ENCODE results near the gene PFKFB1. TPM values are rescaled to one million over a fixed set of nuclear protein-coding genes. Genes with fewer than 3 reads are reported as not detected.

PFKFB1 gene
- total RNA-seq, 1 donor from 2014 or later, result 18.5 TPM

GRCh38 chrX:54928876-54929275, 65.1 kb downstream of the PFKFB1 start:
- peak; percentile 68 for DNase-seq (ENCODE audit: low spot score)

- DNase-seq (ENCODE audit: low spot score), result no peak
These were observed 67.0 kb downstream of the PFKFB1 start for GRCh38 chrX:54926978-54927377.

GRCh38 chrX:54923376-54923775, 70.6 kb downstream of the PFKFB1 start:
- peak; percentile 57 for DNase-seq (ENCODE audit: low spot score)

GRCh38 chrX:54922547-54922946, 71.4 kb downstream of the PFKFB1 start:
- no peak for DNase-seq (ENCODE audit: low spot score)

- peak; percentile 87 for DNase-seq (ENCODE audit: low spot score)
These were observed 72.5 kb downstream of the PFKFB1 start for GRCh38 chrX:54921427-54922021.

- peak; percentile 41 for DNase-seq (ENCODE audit: low spot score)
These were observed 73.2 kb downstream of the PFKFB1 start, which contains the start of gene TRO for GRCh38 chrX:54920610-54921426. Gene TRO, plus strand, starts transcription at chrX:54920824. Its CDS starts 1,423 bp downstream, at chrX:54922247.

GRCh38 chrX:54909941-54910340, 84.0 kb downstream of the PFKFB1 start:
- DNase-seq (ENCODE audit: low spot score), result no peak

- no peak for DNase-seq (ENCODE audit: low spot score)
These were observed 99.8 kb downstream of the PFKFB1 start for GRCh38 chrX:54894159-54894558.

GRCh38 chrX:54891573-54891972, 102.4 kb downstream of the PFKFB1 start:
- no peak for DNase-seq (ENCODE audit: low spot score)

- DNase-seq (ENCODE audit: low spot score), result no peak
These were observed 108.2 kb downstream of the PFKFB1 start for GRCh38 chrX:54885740-54886139.

Other genes starting within 250 kb of the PFKFB1 start
- not detected for gene ITIH6, start 195.9 kb downstream of the PFKFB1 start, total RNA-seq
- 62.9 TPM for gene MAGED2, start 186.4 kb downstream of the PFKFB1 start, total RNA-seq
- gene TRO, start 73.4 kb downstream of the PFKFB1 start, total RNA-seq, result 3.9 TPM
- 13.1 TPM for gene APEX2, start 6.2 kb upstream of the PFKFB1 start, total RNA-seq
- 1.1 TPM for gene ALAS2, start 36.8 kb upstream of the PFKFB1 start, total RNA-seq
- gene PAGE2B, start 80.8 kb upstream of the PFKFB1 start, total RNA-seq, result not detected
- gene PAGE2, start 94.8 kb upstream of the PFKFB1 start, total RNA-seq, result not detected
- not detected for gene PAGE5, start 226.2 kb upstream of the PFKFB1 start, total RNA-seq